ENCODE results near the gene MPPED1.
A peak's percentile ranks its signal among the peaks of the same experiment; 100 is the strongest.

Gene MPPED1

GRCh38 chr22:43411869-43412807 is at the start of gene MPPED1:
MPPED1 (plus strand) TSS chr22:43412014; CDS start chr22:43424986, 12,972 bp downstream.
- DNase-seq: no peak

- DNase-seq: no peak
Measured at GRCh38 chr22:43363315-43364168, 48.3 kb upstream of the MPPED1 start.

GRCh38 chr22:43364169-43364435 is 47.7 kb upstream of the MPPED1 start:
- DNase-seq: no peak

GRCh38 chr22:43365715-43366440 is 45.9 kb upstream of the MPPED1 start:
- DNase-seq: no peak

GRCh38 chr22:43370036-43370435 is 41.8 kb upstream of the MPPED1 start:
- no peak for DNase-seq

GRCh38 chr22:43375951-43376455 is 35.8 kb upstream of the MPPED1 start:
- no peak for DNase-seq

- DNase-seq: no peak
Measured at GRCh38 chr22:43376765-43377547, 34.9 kb upstream of the MPPED1 start.

- no peak for DNase-seq
Measured at GRCh38 chr22:43377548-43377895, 34.3 kb upstream of the MPPED1 start.

GRCh38 chr22:43377896-43378704 is 33.7 kb upstream of the MPPED1 start:
- DNase-seq: no peak

- no peak for DNase-seq
Measured at GRCh38 chr22:43381693-43382092, 30.1 kb upstream of the MPPED1 start.

GRCh38 chr22:43384863-43385262 is 27.0 kb upstream of the MPPED1 start:
- no peak for DNase-seq

- peak; percentile 65 to 76 for DNase-seq
Measured at GRCh38 chr22:43385770-43386641, 25.8 kb upstream of the MPPED1 start.

GRCh38 chr22:43387815-43388214 is 24.0 kb upstream of the MPPED1 start:
- DNase-seq: no peak

GRCh38 chr22:43388420-43388851 is 23.4 kb upstream of the MPPED1 start:
- peak; percentile 73 to 74 for DNase-seq

- no peak for DNase-seq
Measured at GRCh38 chr22:43389227-43389836, 22.5 kb upstream of the MPPED1 start.

GRCh38 chr22:43390166-43390565 is 21.6 kb upstream of the MPPED1 start:
- DNase-seq: no peak

- DNase-seq: no peak
Measured at GRCh38 chr22:43390872-43391271, 20.9 kb upstream of the MPPED1 start.

- DNase-seq: no peak
Measured at GRCh38 chr22:43391306-43391705, 20.5 kb upstream of the MPPED1 start.

GRCh38 chr22:43392385-43392989 is 19.3 kb upstream of the MPPED1 start:
- DNase-seq: no peak

Measured in stimulated activated CD4-positive, alpha-beta T cell treated with anti-CD3 and anti-CD28 coated beads, Interleukin-2, amount 100 ng/mL, for 48 hours (primary cell).